ENCODE data around the gene ELAVL4.
"Not testable (repeated sequence)": the region's sequence is repeated elsewhere in the genome, so short reads cannot be mapped to it uniquely, and the experiment has no call there.

Gene ELAVL4

DNA sequence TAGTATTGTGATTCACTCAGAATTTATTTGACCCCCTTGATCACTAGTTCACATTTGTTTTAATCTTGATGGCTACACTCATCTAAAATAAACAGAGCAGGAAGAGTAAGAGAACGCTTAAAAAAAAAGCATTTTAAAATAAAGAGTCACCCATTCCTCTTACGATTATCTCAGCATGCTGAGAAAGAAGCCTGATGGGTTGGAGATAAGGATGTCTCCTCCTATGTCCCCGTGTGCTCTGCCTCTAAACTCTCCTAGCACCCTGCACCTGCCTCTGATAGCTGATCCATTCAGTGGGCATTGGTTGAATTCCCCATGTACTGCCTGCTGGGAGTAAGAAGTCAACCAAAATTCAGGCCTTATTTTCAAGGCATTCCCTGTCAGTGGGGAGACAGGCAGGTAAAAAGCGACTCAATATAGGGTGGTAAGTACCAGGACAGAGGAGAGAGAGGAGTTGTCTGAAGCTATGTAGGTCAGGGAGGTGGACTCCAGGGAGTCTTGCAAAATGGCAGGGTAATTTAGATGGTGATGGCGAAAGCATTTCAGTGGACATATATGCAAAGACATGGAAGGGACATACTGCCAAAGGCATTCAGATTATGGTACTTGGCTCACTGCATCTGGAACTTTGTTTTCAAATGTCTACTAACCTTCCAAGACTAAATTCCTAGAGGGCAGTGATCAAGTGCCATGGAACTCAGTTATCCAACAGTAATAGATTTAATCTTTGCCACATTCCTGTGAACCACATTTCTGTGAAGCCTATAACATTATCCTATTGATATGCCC, 18.4 kb downstream of the ELAVL4 start:
- no peak for DNase-seq

- DNase-seq, result no peak
Measured at GRCh38 chr1:50129201-50129600, 20.5 kb downstream of the ELAVL4 start.

DNA sequence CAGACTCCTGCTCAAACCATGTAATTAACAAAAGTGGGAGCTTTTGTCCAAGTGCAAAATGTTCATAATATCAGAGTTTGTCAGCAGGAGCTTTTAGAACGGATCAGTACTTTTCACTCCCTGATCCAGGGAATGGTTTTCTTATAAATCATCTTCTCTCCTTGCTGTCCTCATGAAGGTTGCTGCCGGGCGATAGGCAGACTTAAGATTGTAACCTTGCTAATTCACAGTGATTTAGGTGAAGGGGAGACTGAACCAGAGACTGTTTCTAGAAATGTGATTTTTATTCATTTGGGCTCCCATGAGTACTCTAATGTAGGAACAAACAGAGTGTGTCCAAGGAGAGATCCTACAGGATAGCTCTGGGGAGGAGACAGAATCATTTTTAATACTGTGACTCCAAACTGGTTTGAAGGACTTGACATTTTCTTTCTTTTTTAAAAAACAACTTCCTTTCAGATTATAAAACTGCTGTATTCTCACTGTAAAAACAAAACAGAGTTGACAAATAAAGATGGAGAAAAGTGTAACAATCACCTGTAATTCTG, 23.7 kb downstream of the ELAVL4 start:
- no peak for DNase-seq

DNA sequence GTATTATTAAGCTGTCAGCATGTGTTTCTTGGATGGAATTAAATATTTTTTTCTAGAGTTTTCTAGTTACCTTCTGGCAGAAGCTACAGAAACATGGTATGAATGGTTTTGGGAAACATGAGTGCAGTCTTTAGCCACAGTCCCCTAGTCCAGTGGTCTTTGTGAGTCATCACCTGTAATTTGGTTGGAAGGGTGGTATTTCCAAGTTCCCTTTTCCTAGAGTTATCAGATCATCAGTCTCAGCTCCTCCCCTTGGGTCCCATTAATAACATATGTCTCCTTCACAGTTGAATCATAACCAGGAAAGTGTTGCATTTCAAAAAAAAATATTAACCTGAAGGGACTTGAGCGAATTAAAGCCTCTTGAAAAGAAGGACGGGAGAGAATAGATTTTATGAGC, 27.0 kb downstream of the ELAVL4 start:
- DNase-seq, result no peak

- no peak for DNase-seq
Measured at GRCh38 chr1:50139339-50140181, 30.8 kb downstream of the ELAVL4 start.

- no peak for DNase-seq
Measured at GRCh38 chr1:50140182-50140447, 31.4 kb downstream of the ELAVL4 start.

GRCh38 chr1:50147191-50147850, 38.6 kb downstream of the ELAVL4 start:
- DNase-seq, result no peak

DNA sequence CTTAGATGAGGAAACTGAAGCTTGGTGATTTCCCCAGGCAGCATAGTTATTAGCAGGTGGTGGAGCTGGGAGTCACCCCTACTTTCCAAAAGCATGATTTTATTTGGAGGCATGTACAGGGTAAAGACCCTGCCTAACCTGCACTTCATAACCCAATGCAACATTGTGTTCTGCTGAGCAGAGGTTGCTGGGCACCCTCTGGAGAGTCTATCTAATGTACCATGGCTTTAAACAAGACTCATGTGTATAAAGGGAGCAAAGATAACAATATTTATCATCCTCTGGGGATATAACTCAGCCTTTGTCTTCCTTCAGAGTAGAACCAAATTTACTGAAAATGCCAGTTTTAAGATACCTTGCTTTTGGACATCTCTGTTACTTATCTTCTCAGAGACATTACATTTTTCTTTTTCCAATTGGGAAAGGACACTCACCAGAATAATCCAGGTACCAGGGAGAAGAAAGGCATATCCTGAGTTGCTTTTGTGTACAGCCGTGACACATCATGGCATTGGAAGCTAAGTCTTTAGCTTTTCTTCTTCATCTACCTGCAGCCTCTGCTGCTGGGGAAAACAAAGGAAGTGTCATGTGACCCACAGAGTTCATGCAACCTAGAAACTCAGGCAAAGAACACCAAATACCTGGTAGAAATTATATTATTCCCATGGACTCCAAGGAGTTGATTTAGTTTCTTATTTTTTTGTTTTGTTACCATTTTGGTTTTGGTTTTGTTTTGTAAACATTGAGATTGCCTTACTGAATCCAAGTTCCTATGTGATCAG, 39.6 kb downstream of the ELAVL4 start:
- no peak for DNase-seq

DNA sequence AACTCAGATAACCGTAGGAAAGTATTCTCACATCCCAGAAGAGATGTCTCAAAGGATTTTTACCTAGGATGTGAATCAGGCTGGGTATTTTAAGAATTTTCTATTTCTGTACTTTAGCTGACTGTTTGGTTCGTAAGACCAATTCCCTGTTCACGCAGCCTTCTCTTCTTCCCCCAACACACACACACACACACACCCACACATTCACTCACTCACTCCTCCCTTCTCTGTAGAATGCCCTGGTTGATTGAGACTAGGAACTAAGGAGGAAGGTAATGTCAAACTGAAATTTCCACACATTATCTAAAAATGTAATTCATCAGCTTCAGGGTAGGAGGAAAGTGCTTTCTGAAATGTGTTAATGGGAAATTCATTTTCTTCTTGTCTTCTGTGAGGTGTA, 43.5 kb downstream of the ELAVL4 start:
- no peak for DNase-seq

DNA sequence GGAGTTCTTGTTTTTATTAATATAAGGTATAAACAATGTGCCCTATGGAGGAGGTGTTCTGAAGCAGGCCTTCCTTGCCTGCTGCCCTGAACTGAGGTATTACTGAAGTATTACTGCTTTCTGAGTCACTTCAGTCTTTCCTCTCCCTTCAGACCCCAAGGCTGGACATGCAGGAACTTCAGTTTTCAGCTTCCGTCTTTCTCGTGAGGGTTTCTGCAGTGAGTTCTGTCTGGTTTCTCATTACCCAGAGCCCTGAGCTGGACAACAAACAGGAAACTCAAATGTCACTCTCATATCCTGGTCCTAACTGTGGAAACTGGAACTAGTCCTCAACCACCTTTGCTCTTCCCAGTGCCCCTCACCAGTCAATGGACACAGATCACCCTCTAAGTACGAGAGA, 46.8 kb downstream of the ELAVL4 start:
- DNase-seq, result no peak

DNA sequence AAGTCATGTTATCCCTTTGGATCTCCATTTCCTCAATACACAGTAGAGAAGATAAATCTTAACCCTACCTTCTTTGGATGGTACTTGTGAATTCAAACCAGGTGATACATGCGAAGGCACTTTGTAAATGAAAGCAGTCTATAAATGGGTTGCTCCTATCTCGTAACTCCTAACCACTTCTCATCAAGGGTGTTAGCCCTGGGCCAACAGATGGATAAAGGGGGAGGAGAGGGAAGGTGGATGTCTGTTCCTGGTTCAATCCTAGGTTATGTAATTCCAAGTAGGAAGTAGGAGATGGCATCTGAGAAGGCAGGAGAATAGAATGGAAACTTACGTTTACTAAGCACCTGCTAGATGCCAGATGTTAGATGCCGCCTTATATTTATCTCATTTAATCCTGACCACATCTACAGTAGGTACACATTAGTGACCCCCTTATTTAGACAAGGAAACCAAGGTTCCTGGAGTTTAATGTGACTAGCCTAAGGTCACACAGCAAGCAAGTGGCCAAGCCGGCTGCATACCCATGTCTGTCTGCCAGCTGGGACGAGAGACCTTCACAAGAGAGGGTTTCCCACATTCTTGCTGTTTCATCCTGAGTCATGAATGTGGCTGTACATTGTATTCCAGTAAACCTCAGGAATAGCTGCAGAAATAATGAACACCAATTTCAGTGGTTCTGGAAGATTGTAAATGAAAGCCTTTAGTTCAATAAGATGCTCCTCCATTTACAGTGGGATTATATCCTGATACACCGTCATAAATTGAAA, 47.7 kb downstream of the ELAVL4 start:
- DNase-seq, result no peak

DNA sequence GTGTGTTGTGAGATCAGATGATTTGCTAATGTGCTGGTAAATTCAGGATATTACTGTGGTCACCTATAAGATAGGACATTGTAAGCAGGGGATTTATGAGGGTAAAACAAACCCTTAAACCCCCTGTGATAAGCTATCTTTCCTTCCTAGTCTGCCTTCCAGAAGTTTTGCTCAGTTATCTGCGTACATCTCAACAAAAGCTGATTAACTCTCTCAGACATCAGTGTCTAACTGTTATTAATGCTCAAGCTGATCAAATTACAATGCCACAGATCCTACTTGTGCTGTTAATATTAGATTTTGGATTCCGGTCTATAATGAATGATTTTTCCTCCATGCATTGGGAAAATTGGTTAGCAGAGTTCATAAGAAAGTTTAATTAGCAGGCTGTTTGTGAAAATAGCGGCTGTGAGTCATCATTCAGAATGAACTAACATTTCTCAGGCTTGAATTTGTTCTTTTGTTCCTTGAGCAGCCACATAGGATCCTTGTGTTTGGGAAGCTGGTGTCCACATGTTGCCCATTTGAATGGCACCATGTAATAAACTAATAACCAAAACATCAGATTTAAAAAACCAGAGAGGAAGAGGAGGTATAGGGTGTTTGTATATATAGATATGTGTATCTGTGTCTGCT, 48.7 kb downstream of the ELAVL4 start:
- DNase-seq, result no peak

DNA sequence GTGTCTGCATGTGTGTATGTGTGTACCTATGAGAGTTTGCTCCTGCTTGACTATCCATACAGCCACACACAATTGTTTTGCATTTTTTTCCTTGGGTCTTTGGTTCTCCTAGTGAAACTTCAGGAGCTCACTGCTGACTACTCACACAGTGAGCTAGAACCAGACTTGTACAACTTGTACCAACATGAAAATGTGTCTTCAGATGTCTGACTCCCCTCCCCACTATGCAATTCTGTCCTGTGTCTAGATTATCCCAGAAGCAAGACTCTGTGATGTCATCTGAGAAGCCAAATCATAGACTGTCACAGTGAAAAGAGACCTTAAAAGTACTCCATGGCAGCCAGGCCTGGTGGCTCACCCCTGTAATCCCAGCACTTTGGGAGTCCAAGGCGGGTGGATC, 49.7 kb downstream of the ELAVL4 start:
- DNase-seq, result no peak

GRCh38 chr1:50163680-50164079, 55.0 kb downstream of the ELAVL4 start:
- no peak for DNase-seq

DNA sequence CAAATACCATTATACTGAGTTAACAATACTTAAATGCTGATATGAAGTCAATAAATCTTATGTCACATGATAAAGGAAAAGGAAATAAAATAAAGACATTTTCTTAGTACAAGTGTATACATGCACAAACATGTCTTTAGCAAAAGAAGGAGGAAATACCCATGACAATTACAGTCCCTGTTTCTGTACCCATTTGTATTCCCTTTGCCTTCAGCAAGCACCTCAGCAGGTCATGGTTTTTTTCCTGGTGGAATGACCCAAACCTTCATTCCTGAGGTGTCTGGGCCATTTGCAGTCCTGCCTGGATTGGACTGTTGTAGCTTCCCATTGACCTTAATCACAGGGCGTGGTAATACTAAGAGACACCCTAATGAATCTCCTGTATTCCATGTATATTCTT, 57.6 kb downstream of the ELAVL4 start:
- not testable (repeated sequence) for DNase-seq

- DNase-seq, result no peak
Measured at GRCh38 chr1:50172299-50172698, 63.6 kb downstream of the ELAVL4 start.

- DNase-seq, result no peak
Measured at GRCh38 chr1:50174101-50174500, 65.4 kb downstream of the ELAVL4 start.

DNA sequence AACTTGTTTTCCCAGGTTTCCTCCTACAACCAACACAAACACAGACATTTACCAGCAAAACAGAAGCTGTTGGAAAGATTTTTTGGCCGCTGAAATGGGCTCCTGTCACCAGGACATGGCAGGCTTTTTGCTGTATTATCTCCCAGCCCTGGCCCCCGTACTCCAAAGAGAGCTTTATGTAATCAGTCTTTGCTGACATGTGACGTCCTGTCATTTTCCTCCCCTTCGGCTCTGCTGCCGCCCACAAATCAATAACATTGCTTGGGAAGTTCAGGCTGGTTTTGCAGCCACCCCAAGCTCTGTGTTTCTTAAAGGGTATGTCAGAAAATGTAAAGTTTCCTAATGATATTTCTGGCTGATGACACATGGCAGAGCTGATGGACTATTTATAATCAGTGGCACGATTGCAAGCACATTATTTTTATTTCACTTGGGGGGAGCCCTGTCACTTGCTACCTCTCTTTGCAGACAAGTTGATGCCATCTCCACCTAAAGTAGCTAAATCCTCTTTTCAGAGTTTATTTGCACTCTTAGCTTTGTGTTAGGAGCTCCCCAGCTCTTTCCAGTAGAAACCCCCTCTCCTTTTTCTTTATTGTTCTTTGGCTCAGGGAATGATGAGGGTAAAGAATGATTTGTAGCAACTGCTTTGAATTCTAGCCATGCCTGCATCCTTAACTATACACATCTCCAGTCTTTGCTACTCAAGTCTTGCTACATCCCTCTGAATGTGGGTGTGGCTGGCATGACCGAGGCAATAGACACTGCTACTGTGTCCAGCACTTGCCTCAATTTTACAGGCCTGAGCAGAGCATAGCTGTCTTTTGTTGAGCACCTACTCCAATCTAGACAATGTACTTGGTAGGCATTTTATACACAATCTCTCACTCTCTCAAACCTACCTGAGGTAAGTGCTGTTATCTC, 67.3 kb downstream of the ELAVL4 start:
- DNase-seq, result no peak

DNA sequence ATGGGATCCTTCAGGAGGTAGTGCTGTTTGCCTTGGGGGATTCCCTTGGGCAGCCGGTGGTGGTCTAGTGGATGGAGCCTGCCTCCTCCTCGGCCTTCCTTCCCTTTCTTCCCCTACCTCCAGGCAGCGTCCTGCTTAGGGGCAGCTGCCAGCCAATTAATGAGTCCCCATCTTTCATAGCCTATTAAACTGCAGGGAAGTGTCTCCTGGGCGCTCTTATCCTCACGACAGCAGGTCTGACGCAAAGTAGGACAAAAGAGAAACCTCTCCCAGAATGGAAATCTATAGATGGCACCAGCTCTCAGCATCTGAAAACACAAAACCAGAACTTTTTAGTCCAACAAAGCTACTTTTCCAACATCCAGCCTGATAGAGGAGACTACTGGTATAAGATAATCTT, 69.3 kb downstream of the ELAVL4 start:
- DNase-seq, result no peak

- no peak for DNase-seq
Measured at GRCh38 chr1:50179639-50180038, 70.9 kb downstream of the ELAVL4 start.
